MCF 10A (cell line): ENCODE results near the gene C19orf67. TPM values are rescaled to one million over a fixed set of nuclear protein-coding genes. Genes with fewer than 3 reads are reported as not detected.

Experiments used
- BruUV-seq: library from RNA; stranded (reverse); fragments of 400-500 nt; replicated peaks from 2 replicates; lab custom pipeline; 2021; lab: Mats Ljungman, UMichigan
- CTCF ChIA-PET: fragments of 300-600 bp; sonication (Branson Sonifier 250); formaldehyde crosslinking; extraction: SDS; loops from one replicate; lab custom pipeline; 2021; ENCODE audit warnings: antibody characterized with exemption, inconsistent platforms; lab: Yijun Ruan, JAX
- POLR2A ChIA-PET: fragments of 300-600, 350-650 bp; sonication (Branson Sonifier 250); formaldehyde crosslinking; extraction: SDS; loops from one replicate; lab custom pipeline; 2020; ENCODE audit warnings: antibody characterized with exemption, inconsistent platforms; lab: Yijun Ruan, JAX
- DNase-seq: peaks from one replicate; pipeline ENCODE4 v3.0.0-alpha.2; 2018; ENCODE audit not compliant: unreplicated experiment
- H3K27ac Mint-ChIP-seq: one replicate; pipeline ENCODE4 v1.8.0; 2022; ENCODE audit warnings: mild to moderate bottlenecking, low read depth, mixed read lengths; ENCODE audit not compliant: unreplicated experiment
- H3K27me3 Mint-ChIP-seq: one replicate; pipeline ENCODE4 v1.8.0; 2022; ENCODE audit warnings: mixed read lengths; ENCODE audit not compliant: insufficient read depth, unreplicated experiment
- H3K36me3 Mint-ChIP-seq: one replicate; pipeline ENCODE4 v1.8.0; 2022; ENCODE audit warnings: mild to moderate bottlenecking, moderate library complexity, mixed read lengths; ENCODE audit not compliant: insufficient read depth, unreplicated experiment
- H3K4me1 Mint-ChIP-seq: one replicate; pipeline ENCODE4 v1.8.0; 2022; ENCODE audit warnings: mixed read lengths; ENCODE audit not compliant: insufficient read depth, unreplicated experiment
- H3K4me3 Mint-ChIP-seq: one replicate; pipeline ENCODE4 v1.8.0; 2022; ENCODE audit warnings: mild to moderate bottlenecking, moderate library complexity, mixed read lengths; ENCODE audit not compliant: unreplicated experiment
- H3K9me3 Mint-ChIP-seq: one replicate; pipeline ENCODE4 v1.8.0; 2022; ENCODE audit warnings: mixed read lengths; ENCODE audit not compliant: unreplicated experiment
- intact Hi-C: fragments of 100-400 bp; cut with micrococcal nuclease; formaldehyde crosslinking; loops from 2 replicates; pipeline ENCODE4 v1.14.1; 2022
- total RNA-seq: library from RNA; stranded (reverse); gene quantifications from 2 replicates; pipeline ENCODE4 v1.2.3, GENCODE V29; 2022
- TF ChIP-seq, protein P1 (sequence below): fragments of 200-600 bp; IDR thresholded peaks from one replicate; pipeline ENCODE4 v1.8.0; 2022; ENCODE audit warnings: antibody characterized with exemption, mild to moderate bottlenecking; ENCODE audit not compliant: unreplicated experiment

C19orf67 gene
- total RNA-seq, 1 experiment from 2014 or later = not detected

DNA sequence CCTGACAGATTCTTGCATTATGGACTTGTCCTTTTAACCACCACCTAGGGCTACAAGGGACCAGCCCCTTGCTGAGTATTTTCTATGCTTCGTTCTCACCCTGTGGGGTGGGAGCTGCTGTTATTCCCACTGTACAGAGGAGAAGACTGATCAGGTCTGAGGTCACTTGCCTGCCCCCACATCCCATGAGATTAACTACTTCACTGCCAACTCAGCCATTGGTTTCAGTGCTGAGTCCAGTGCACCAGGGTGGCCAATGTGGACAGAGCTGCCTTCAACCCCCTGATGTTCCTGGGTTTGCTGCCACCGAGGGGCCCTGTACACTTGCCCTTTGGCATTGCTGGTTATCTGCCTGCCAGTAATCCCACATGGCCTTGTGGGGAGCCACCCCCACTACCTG lies 25.1 kb upstream of the C19orf67 start:
- Mint-ChIP-seq H3K4me3 (no peak overlapping the region), H3K27me3 (no peaks in the 10 kb centered on the region), H3K27ac (no peak overlapping the region), H3K9me3 (no peaks in the 10 kb centered on the region), H3K36me3 (peaks cover 24% of the 10 kb centered on the region), H3K4me1 (no peaks in the 10 kb centered on the region)
- ChIA-PET POLR2A (no interaction called here), CTCF (interaction anchor here (0.8 kb wide), 1 partner anchor 10 kb away, joined by 3 read pairs; no protein-coding TSS in a partner anchor)
- TF ChIP-seq, protein P1, sequence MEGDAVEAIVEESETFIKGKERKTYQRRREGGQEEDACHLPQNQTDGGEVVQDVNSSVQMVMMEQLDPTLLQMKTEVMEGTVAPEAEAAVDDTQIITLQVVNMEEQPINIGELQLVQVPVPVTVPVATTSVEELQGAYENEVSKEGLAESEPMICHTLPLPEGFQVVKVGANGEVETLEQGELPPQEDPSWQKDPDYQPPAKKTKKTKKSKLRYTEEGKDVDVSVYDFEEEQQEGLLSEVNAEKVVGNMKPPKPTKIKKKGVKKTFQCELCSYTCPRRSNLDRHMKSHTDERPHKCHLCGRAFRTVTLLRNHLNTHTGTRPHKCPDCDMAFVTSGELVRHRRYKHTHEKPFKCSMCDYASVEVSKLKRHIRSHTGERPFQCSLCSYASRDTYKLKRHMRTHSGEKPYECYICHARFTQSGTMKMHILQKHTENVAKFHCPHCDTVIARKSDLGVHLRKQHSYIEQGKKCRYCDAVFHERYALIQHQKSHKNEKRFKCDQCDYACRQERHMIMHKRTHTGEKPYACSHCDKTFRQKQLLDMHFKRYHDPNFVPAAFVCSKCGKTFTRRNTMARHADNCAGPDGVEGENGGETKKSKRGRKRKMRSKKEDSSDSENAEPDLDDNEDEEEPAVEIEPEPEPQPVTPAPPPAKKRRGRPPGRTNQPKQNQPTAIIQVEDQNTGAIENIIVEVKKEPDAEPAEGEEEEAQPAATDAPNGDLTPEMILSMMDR = no peak
- BruUV-seq = no TSS peak
- intact Hi-C loops = no loop called here
- no peak for DNase-seq

DNA sequence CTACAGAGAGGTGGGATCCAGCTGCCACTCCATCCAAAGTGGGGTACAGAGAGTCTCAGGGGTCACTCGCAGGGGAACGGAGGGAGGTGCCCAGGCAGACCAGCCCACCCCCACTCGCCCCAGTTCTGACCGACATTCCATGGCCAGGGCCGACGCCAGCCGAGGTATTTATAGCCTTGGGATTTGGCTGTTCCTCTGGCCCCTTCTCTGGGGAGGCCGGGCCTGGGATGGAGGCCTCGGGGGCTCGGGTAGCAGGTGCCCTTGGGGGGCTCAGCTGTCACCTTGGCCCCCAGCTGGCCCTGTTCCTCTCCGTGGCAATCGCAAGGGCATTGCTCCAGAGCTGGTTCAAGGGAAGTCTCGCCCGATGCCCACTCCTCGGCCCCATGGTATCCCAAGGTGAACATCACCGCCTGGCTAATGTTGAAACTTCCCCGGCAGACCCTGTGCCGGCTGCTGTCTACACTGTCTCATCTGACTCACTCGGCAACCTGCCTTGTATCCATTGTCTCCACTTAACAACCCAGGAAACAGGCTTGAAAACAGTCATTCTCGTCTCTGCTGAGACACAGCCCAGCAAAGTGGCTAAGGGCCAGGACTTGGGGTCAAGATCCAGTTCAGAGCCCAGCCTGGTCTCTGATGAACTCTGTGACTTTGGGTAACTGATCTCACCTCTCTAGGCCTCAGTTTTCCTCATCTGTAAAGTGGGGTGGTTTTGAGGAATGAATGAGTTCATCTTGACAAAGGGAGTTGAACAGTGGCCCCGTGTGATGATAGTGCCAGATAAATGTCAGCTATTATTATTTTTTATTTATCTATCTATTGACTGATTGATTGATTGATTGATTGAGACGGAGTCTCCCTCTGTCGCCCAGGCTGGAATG lies 22.2 kb upstream of the C19orf67 start:
- no TSS peak for BruUV-seq
- Mint-ChIP-seq H3K27ac (no peak overlapping the region), H3K36me3 (peaks cover 44% of the 10 kb centered on the region), H3K4me1 (no peaks in the 10 kb centered on the region), H3K9me3 (no peaks in the 10 kb centered on the region), H3K27me3 (no peaks in the 10 kb centered on the region), H3K4me3 (no peak overlapping the region)
- intact Hi-C loops = no loop called here
- TF ChIP-seq, protein P1 = no peak
- ChIA-PET CTCF (interaction anchor here (0.6 kb wide), 1 partner anchor 327 kb away, joined by 5 read pairs; no protein-coding TSS in a partner anchor), POLR2A (no interaction called here)
- no peak for DNase-seq

DNA sequence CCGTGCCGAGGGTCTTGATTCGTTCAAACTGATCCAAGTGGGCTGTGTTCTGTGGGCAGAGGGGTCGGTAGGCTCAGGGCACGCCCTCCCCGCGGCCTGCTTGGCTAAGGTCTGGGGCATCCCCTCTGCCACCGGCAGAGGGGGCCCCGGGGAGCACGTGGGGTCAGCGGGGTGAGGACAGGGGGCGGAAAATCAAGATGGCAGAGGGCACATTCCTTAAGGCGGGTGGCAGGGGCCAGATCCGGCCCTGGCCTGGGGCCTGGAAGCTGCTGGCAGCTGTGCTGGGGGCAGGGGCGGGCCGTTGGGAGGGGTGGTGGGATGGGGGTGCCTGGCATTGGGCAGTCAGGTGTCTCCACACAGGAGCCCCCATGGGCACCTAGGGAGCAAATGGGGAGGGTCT lies 21.3 kb upstream of the C19orf67 start:
- Mint-ChIP-seq H3K4me1 (no peaks in the 10 kb centered on the region), H3K4me3 (no peak overlapping the region), H3K27ac (no peak overlapping the region), H3K9me3 (no peaks in the 10 kb centered on the region), H3K36me3 (peaks cover 54% of the 10 kb centered on the region), H3K27me3 (no peaks in the 10 kb centered on the region)
- TF ChIP-seq, protein P1 = no peak
- BruUV-seq = no TSS peak
- CTCF ChIA-PET = interaction anchor here (0.7 kb wide), 1 partner anchor 11 kb away, joined by 6 read pairs; no protein-coding TSS in a partner anchor
- POLR2A ChIA-PET = no interaction called here
- DNase-seq = no peak
- intact Hi-C loops = no loop called here

DNA sequence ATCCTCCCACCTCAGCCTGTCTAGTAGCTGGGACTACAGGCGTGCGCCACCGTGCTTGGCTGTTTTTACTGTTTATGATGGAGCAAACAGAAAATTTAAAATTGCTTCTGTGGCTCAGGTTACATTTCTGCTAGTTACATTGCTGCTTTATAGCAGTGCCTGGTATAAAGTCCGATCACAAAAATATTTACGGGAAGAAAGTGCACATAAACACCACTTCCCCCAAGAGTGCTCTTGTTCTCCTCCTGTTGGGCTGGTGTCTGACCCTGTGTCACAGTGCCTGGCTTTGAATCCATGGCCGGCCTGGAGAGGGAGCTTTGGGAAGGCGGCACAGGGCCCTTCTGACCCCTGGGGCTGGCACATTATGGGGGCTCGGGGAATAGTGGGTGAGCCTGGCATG lies 20.1 kb upstream of the C19orf67 start:
- H3K4me3 Mint-ChIP-seq = no peak overlapping the region
- intact Hi-C loops = no loop called here
- no peaks in the 10 kb centered on the region for H3K4me1 Mint-ChIP-seq
- no TSS peak for BruUV-seq
- H3K9me3 Mint-ChIP-seq = no peaks in the 10 kb centered on the region
- ChIA-PET POLR2A (interaction anchor here (0.7 to 1.5 kb wide), 2 partner anchors 12 to 972 kb away, joined by 3 read pairs; partner anchors contain the start of gene PRKACA), CTCF (interaction anchor here (0.6 to 0.7 kb wide), 2 partner anchors 10 to 243 kb away, joined by 3 to 4 read pairs; no protein-coding TSS in a partner anchor)
- DNase-seq = no peak
- H3K27me3 Mint-ChIP-seq = no peaks in the 10 kb centered on the region
- H3K27ac Mint-ChIP-seq = no peak overlapping the region
- peaks cover 61% of the 10 kb centered on the region for H3K36me3 Mint-ChIP-seq
- TF ChIP-seq, protein P1 = no peak
